ENCODE data around the gene GALK2. TPM values are rescaled to one million over a fixed set of nuclear protein-coding genes. Genes with fewer than 3 reads are reported as not detected.

GALK2 gene
- polyA plus RNA-seq, 3 donors from 2014 or later = 8.8 to 25.1 (median 18.1) TPM

DNA sequence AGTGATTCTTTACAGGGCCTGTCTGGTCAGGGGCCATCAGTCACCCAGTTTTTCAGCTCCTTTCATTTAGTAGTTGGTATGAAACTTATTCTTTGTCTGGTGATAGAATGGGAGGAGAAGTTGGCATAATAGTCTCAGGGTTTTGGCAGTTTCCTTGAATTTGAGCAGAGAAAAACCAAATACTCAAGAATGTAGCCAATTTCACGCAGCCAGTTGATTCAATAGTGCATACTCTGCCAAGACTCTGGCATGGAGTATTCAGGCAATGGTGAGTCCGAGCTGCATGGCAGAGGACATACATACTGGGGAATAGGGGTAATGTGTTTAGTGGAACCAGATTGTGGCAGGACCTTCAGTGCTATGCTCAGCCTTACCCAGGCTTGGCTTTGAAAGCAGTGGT lies 118.3 kb downstream of the GALK2 start:
- Mint-ChIP-seq H3K36me3 (peaks cover 29 to 55% (median 38%) of the 10 kb centered on the region in 3 donors), H3K27me3 (ENCODE audit: low read depth in 3 of 3) (peaks cover 0 to 4% (median 0%) of the 10 kb centered on the region in 3 donors), H3K27ac (no peak overlapping the region)

DNA sequence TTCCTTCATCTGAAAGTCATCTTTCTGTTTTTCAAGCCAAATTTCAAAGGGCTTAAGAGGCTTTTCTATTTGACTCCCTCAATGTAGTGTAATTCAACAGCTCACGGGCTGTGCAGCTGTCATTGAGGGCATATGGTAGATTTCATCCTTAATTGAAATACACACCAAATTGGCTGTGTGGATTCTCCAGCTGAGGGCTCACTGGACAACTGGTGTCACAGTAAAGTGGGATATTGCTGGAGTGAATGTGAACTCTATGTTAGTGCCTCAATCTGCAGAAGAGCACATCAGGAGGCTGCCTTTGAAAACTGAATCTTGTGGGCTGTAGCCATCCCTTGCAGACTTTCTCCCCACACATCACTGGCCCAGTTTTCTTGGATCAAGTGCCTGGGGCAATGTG lies 120.1 kb downstream of the GALK2 start:
- H3K36me3 Mint-ChIP-seq = peaks cover 17 to 48% (median 26%) of the 10 kb centered on the region in 3 donors
- H3K4me3 Mint-ChIP-seq = no peak overlapping the region
- peaks cover 0 to under 1% (median 0%) of the 10 kb centered on the region in 3 donors for H3K27me3 Mint-ChIP-seq (ENCODE audit: low read depth in 3 of 3)
- no peaks in the 10 kb centered on the region for H3K9me3 Mint-ChIP-seq
- H3K4me1 Mint-ChIP-seq = peaks cover 9 to 26% of the 10 kb centered on the region in 2 donors
- H3K27ac Mint-ChIP-seq = no peak overlapping the region
- no peak for DNase-seq

More for the DNA sequence above, 118.3 kb downstream of the GALK2 start:
- Mint-ChIP-seq H3K9me3 (no peaks in the 10 kb centered on the region), H3K4me3 (no peak overlapping the region), H3K4me1 (peaks cover 9 to 27% of the 10 kb centered on the region in 2 donors)
- DNase-seq = no peak

DNA sequence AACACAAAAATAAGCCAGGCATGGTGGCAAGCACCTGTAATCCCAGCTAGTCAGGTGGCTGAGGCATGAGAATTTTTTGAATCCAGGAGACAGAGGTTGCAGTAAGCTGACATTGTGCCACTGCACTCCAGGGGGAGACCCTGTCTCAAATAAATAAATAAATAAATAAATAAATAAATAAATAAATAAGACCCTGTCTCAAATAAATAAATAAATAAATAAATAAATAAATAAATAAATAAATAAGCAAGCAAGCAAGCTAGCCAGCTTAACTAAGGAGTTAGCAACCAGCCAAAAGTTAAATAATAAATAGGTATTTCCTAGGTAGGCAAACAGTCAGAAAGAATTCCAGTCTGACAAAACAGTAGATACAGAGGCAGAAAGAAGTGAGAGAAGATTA lies 123.9 kb downstream of the GALK2 start:
- Mint-ChIP-seq H3K4me1 (peaks cover 8 to 12% of the 10 kb centered on the region in 2 donors), H3K9me3 (no peaks in the 10 kb centered on the region), H3K36me3 (peaks cover 20 to 53% (median 31%) of the 10 kb centered on the region in 3 donors), H3K27me3 (ENCODE audit: low read depth in 3 of 3) (no peaks in the 10 kb centered on the region), H3K4me3 (no peak overlapping the region), H3K27ac (peak overlapping the region in 1 of 6 donors; percentile 73)
- DNase-seq = no peak

DNA sequence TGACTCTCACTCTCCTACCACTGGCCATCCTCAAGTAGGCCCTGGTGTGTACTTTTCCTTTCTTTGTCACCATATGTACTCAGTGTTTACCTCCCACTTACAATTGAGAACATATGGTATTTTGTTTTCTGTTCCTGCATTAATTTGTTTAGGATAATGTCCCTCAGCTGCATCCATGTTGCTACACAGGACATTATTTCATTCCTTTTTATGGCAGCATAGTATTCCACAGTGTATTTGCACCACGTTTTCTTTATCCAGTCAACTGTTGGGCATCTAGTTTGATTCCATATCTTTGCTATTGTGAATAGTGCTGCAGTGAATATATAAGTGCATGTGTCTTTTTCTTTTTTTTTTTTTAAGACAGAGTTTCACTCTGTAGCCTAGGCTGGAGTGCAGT lies 126.2 kb downstream of the GALK2 start:
- Mint-ChIP-seq H3K27ac (no peak overlapping the region), H3K36me3 (peaks cover 23 to 51% (median 41%) of the 10 kb centered on the region in 3 donors), H3K4me3 (no peak overlapping the region), H3K4me1 (peaks cover 19 to 26% of the 10 kb centered on the region in 2 donors), H3K9me3 (no peaks in the 10 kb centered on the region), H3K27me3 (ENCODE audit: low read depth in 3 of 3) (no peaks in the 10 kb centered on the region)
- DNase-seq = no peak

DNA sequence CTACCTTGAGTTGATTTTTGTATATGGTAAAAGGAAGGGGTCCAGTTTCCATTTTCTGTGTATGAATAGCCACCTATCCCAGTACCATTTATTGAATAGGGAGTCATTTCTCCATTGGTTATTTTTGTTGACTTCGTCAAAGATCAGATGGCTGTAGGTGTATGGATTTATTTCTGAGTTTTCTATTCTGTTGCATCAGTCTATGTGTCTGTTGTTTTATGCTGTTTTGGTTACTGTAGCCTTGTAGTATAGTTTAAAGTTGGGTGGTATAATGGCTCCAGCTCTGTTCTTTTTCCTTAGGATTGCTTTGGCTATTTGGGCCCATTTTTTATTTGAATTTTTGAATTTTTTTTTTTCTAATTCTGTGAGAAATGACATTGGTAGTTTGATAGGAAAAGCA lies 127.5 kb downstream of the GALK2 start:
- peaks cover 20 to 44% (median 41%) of the 10 kb centered on the region in 3 donors for H3K36me3 Mint-ChIP-seq
- no peak for DNase-seq
- peaks cover 19 to 26% of the 10 kb centered on the region in 2 donors for H3K4me1 Mint-ChIP-seq

DNA sequence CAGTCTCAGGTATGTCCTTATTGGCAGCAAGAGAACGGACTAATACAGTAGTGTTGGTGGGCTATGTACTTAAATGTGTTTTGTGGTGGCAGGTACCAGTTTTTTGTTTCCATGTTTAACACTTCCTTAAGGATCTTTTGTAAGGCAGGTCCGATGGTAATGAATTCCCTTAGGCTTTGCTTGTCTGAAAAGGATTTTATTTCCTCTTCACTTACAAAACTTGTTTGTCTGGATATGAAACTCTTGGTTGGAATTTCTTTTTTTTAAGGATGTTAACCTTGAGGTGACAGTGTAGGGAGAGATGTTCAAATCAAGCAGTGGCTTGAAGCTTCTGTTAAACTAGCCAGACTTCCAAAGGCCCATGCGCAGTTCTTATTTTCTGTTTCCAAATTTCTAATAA lies 130.8 kb downstream of the GALK2 start:
- no peaks in the 10 kb centered on the region for H3K9me3 Mint-ChIP-seq
- no peak overlapping the region for H3K4me3 Mint-ChIP-seq
- H3K4me1 Mint-ChIP-seq = peaks cover 19 to 33% of the 10 kb centered on the region in 2 donors
- H3K27me3 Mint-ChIP-seq (ENCODE audit: low read depth in 3 of 3) = no peaks in the 10 kb centered on the region
- peaks cover 36 to 50% (median 46%) of the 10 kb centered on the region in 3 donors for H3K36me3 Mint-ChIP-seq
- no peak for DNase-seq
- no peak overlapping the region for H3K27ac Mint-ChIP-seq

More for the DNA sequence above, 127.5 kb downstream of the GALK2 start:
- no peaks in the 10 kb centered on the region for H3K9me3 Mint-ChIP-seq
- H3K27ac Mint-ChIP-seq = no peak overlapping the region
- H3K27me3 Mint-ChIP-seq (ENCODE audit: low read depth in 3 of 3) = no peaks in the 10 kb centered on the region
- H3K4me3 Mint-ChIP-seq = no peak overlapping the region

DNA sequence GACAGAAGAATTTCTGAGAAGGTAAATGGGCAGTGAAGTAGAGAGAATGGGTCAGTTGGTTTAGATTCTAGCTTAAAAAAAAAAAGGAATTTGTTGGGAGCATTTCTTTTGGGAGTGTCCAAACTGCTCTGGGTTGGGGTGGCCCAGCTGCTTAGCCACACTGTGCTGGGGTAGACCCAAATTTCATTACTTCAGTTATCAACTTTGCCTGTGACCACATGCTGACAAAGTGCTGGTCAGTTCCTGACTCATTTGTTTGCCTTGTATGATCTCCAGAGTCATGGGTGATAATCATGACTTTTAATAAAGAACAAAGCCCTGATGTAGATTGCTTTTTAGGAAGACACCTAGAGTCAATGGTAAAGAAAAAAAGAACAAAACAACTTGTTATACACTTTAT lies 131.5 kb downstream of the GALK2 start:
- Mint-ChIP-seq H3K9me3 (no peaks in the 10 kb centered on the region), H3K4me1 (peaks cover 19 to 33% of the 10 kb centered on the region in 2 donors), H3K36me3 (peaks cover 31 to 46% (median 44%) of the 10 kb centered on the region in 3 donors), H3K27ac (no peak overlapping the region), H3K27me3 (ENCODE audit: low read depth in 3 of 3) (no peaks in the 10 kb centered on the region), H3K4me3 (no peak overlapping the region)
- DNase-seq = no peak

DNA sequence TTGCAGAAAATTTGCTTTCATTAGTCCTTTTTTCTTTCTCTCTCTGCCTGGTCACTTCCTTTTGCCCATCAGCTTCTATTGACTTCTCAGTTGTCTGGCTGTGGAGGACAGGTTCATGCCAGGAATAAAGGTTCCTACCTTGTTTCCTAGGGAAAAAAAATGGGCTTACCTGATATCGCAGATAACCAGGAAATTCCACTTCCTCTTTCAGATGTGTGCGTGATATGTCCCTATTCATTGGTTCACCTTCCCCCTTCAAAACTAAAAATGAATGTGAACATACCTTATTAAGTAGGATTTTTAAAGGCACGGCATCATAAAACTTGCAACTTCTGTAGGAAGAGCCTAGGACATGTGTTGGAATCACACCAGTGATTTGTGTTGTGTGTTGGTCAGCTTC lies 133.0 kb downstream of the GALK2 start:
- Mint-ChIP-seq H3K4me3 (no peak overlapping the region), H3K36me3 (peaks cover 31 to 38% (median 33%) of the 10 kb centered on the region in 3 donors), H3K9me3 (no peaks in the 10 kb centered on the region), H3K27me3 (ENCODE audit: low read depth in 3 of 3) (no peaks in the 10 kb centered on the region), H3K27ac (no peak overlapping the region), H3K4me1 (peaks cover 19 to 27% of the 10 kb centered on the region in 2 donors)
- DNase-seq = no peak

DNA sequence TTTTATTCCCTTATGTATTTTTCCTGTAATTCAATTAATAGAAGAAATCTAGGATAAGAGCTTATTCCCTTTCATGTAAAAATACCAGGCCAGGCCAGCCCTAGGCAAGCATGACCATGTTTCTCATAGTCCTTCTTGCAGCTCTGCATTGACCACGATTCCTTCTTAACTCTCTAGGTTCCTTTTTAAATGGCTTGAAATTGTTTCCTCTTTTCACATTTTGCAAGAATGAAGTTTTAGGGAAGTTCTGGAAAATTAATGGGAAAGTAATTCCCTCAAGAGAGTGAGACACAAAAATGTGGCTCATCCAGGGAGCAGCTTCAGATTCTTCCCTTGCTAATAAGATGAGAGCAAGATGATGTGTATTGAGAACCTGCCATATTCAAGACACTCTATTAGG lies 136.5 kb downstream of the GALK2 start:
- H3K27ac Mint-ChIP-seq = no peak overlapping the region
- DNase-seq = no peak
- no peaks in the 10 kb centered on the region for H3K9me3 Mint-ChIP-seq
- H3K27me3 Mint-ChIP-seq (ENCODE audit: low read depth in 3 of 3) = peaks cover 0 to 1% (median 0%) of the 10 kb centered on the region in 3 donors
- peaks cover 32 to 49% (median 38%) of the 10 kb centered on the region in 3 donors for H3K36me3 Mint-ChIP-seq
- no peak overlapping the region for H3K4me3 Mint-ChIP-seq
- H3K4me1 Mint-ChIP-seq = peaks cover 0 to 13% of the 10 kb centered on the region in 2 donors

DNA sequence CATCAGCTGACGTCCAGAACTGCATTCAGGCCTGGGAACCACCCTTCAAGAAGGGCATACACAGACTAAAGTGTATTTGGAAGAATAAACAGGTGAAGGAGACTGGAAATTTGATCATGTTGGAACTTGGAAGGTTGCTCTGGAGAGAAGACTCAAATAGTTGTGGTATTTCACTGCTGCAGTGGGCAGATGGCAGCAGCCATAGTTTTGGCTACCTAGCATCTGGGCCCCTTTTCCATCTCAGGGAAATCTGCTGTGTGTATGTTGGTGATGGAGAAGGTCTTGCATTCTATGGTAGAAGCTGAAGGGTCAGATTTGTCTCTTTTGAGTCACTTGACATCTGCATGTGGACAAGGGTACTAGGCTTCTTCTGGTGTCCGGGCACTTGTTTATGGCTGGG lies 138.6 kb downstream of the GALK2 start:
- peaks cover 0 to 6% of the 10 kb centered on the region in 2 donors for H3K4me1 Mint-ChIP-seq
- DNase-seq = no peak
- H3K27ac Mint-ChIP-seq = no peak overlapping the region
- no peak overlapping the region for H3K4me3 Mint-ChIP-seq
- peaks cover 0 to 1% (median 0%) of the 10 kb centered on the region in 3 donors for H3K27me3 Mint-ChIP-seq (ENCODE audit: low read depth in 3 of 3)
- peaks cover 32 to 45% (median 32%) of the 10 kb centered on the region in 3 donors for H3K36me3 Mint-ChIP-seq
- H3K9me3 Mint-ChIP-seq = no peaks in the 10 kb centered on the region

DNA sequence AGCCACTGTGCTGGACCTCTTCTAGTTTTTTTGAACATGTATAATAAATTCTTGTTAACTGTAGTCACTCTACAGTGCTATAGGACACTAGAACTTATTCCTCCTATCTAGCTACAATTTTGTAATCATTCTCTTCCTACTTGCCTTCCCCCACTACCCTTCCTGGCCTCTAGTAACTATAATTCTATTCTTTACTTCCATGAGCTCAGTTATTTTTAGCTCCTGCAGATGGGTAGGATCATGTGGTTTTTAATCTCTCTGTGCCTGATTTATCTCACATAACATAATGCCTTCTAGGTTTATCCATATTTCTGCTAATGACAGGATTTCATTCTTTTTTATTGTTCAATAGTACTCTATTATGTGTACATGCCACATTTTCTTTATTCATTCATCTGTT lies 139.8 kb downstream of the GALK2 start:
- H3K36me3 Mint-ChIP-seq = peaks cover 27 to 37% (median 28%) of the 10 kb centered on the region in 3 donors
- no peaks in the 10 kb centered on the region for H3K9me3 Mint-ChIP-seq
- no peak for DNase-seq
- H3K27me3 Mint-ChIP-seq (ENCODE audit: low read depth in 3 of 3) = peaks cover 0 to 1% (median 0%) of the 10 kb centered on the region in 3 donors
- H3K4me3 Mint-ChIP-seq = no peak overlapping the region
- no peak overlapping the region for H3K27ac Mint-ChIP-seq
- peaks cover 0 to 6% of the 10 kb centered on the region in 2 donors for H3K4me1 Mint-ChIP-seq

DNA sequence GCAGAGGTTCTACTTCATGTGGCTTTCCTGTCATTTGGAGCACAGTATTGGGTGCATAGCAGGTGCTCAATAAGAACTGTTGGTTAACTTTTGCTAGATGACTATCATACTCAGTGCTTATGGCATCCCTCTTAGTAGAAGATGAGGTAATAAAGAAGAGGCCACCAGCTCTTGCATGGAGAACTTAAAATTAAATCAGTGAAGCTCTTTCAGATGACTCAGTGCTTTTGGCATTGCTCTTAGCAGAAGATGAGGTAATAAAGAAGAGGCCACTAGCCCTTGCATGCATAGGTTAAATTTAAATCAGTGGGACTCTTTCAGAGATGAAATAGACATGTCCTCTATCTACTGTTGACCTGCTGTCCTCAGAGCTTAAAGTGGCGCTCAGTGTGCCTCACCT lies 143.6 kb downstream of the GALK2 start:
- Mint-ChIP-seq H3K4me3 (no peak overlapping the region), H3K9me3 (peaks cover 0 to 4% (median 0%) of the 10 kb centered on the region in 6 donors), H3K36me3 (peaks cover 18 to 33% (median 28%) of the 10 kb centered on the region in 3 donors), H3K4me1 (peaks cover 0 to 6% of the 10 kb centered on the region in 2 donors), H3K27ac (no peak overlapping the region), H3K27me3 (ENCODE audit: low read depth in 3 of 3) (no peaks in the 10 kb centered on the region)
- no peak for DNase-seq

DNA sequence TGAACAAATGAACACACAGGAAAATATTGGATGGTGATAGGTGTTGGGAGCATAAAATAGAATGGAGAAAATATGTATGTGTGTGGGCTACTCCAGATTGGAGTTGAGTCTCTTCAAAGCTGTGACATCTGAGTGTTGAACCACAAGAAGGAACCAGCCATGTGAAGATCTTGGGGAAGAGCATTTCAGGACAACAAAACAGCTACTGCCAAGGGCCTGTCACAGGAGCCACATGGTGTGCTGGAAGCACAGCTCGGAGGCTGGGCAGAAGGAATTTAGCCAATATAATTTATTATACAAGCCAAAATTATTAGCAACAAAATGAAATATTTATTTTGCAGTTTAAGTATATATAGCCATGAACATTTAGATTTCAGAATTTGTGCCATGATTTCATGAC lies 144.7 kb downstream of the GALK2 start:
- H3K4me3 Mint-ChIP-seq = no peak overlapping the region
- no peaks in the 10 kb centered on the region for H3K27me3 Mint-ChIP-seq (ENCODE audit: low read depth in 3 of 3)
- peaks cover 14 to 43% (median 33%) of the 10 kb centered on the region in 3 donors for H3K36me3 Mint-ChIP-seq
- peaks cover 0 to 4% (median 0%) of the 10 kb centered on the region in 6 donors for H3K9me3 Mint-ChIP-seq
- H3K4me1 Mint-ChIP-seq = peaks cover 0 to 6% of the 10 kb centered on the region in 2 donors
- H3K27ac Mint-ChIP-seq = peak overlapping the region in 1 of 6 donors; percentile 43
- no peak for DNase-seq

DNA sequence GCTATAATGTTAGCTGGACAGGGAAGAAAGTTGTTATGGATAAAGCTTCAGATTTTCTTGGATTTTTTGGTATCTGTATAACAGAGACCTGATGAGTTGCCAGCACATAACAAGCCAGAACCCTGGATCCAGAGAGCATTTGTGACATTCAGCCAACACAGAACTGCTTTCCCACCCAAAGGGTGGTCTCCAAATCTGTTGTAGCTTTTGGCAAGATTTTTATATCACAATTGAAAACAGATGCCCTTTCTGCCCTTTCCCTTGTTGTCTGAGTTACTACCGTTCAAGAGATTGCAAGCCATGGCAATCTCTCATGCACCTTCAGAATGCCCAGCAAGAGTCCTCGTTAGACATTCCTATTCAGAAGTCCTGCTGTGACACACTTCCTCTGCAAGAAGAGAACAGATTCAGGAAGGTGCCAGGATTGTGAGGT lies 145.4 kb downstream of the GALK2 start:
- no peaks in the 10 kb centered on the region for H3K27me3 Mint-ChIP-seq (ENCODE audit: low read depth in 3 of 3)
- H3K36me3 Mint-ChIP-seq = peaks cover 10 to 38% (median 35%) of the 10 kb centered on the region in 3 donors
- H3K4me1 Mint-ChIP-seq = peaks cover under 1 to 7% of the 10 kb centered on the region in 2 donors
- no peak overlapping the region for H3K4me3 Mint-ChIP-seq
- peaks cover 0 to 4% (median 0%) of the 10 kb centered on the region in 6 donors for H3K9me3 Mint-ChIP-seq
- no peak for DNase-seq
- no peak overlapping the region for H3K27ac Mint-ChIP-seq

DNA sequence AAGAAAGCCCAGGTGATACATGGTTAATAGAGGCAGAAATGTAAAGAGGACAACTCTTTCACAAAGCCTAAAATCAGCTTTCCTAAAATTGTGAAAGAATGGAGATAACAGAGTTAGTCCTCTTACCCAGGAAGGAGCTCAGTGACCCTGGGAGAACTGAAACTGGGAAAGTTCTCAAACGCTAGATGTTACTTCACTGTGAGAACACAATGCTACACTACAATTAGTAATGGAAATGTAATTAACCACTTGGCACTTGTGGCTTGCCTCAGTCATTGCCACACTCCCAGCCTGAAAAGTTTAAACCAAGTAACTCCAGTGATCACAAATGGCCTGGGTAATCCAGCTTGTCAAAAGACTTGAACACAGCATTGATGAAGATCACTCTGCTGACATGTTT lies 150.3 kb downstream of the GALK2 start:
- H3K27ac Mint-ChIP-seq = peak overlapping the region in 2 of 6 donors; percentile 10 to 77
- no peak overlapping the region for H3K4me3 Mint-ChIP-seq
- H3K36me3 Mint-ChIP-seq = peaks cover 17 to 42% (median 34%) of the 10 kb centered on the region in 3 donors
- H3K27me3 Mint-ChIP-seq (ENCODE audit: low read depth in 3 of 3) = no peaks in the 10 kb centered on the region
- peaks cover 10 to 20% of the 10 kb centered on the region in 2 donors for H3K4me1 Mint-ChIP-seq
- DNase-seq = no peak
- peaks cover 0 to 4% (median 0%) of the 10 kb centered on the region in 6 donors for H3K9me3 Mint-ChIP-seq
